HG03520 (cell line): ENCODE data around the gene AGRP.
"Not testable (repeated sequence)": the region's sequence is repeated elsewhere in the genome, so short reads cannot be mapped to it uniquely, and the experiment has no call there.

Experiments
- ATAC-seq: cut with Tn5 transposase; IDR thresholded peaks from one replicate; pipeline ENCODE4 v1.9.1; 2021; ENCODE audit warnings: mild to moderate bottlenecking, moderate library complexity; ENCODE audit not compliant: unreplicated experiment

AGRP gene

GRCh38 chr16:67483150-67483549 lies at the start of gene AGRP:
TSS of gene AGRP (minus strand) at chr16:67483547. CDS start at chr16:67483398, 149 bp downstream.
- no peak for ATAC-seq

- no peak for ATAC-seq
These were observed 47.9 kb upstream of the AGRP start for GRCh38 chr16:67531247-67531646.

- no peak for ATAC-seq
These were observed 46.9 kb upstream of the AGRP start for GRCh38 chr16:67530013-67530939.

GRCh38 chr16:67529582-67530012 lies 46.2 kb upstream of the AGRP start:
- ATAC-seq, result no peak

GRCh38 chr16:67528870-67529581 lies 45.7 kb upstream of the AGRP start:
- ATAC-seq, result no peak

GRCh38 chr16:67528222-67528869 lies 45.0 kb upstream of the AGRP start, which contains the start of gene RIPOR1:
TSS of gene RIPOR1 (plus strand) at chr16:67528829. CDS start at chr16:67538447, 9,618 bp downstream.
- no peak for ATAC-seq

- ATAC-seq, result no peak
These were observed 42.9 kb upstream of the AGRP start for GRCh38 chr16:67526149-67526791.

GRCh38 chr16:67525176-67525860 lies 42.0 kb upstream of the AGRP start:
- ATAC-seq, result no peak

GRCh38 chr16:67521095-67521804 lies 37.9 kb upstream of the AGRP start:
- peak; percentile 72 for ATAC-seq

GRCh38 chr16:67519242-67519641 lies 35.9 kb upstream of the AGRP start:
- ATAC-seq, result no peak

GRCh38 chr16:67518676-67519075 lies 35.3 kb upstream of the AGRP start:
- ATAC-seq, result no peak

GRCh38 chr16:67517661-67518423 lies 34.5 kb upstream of the AGRP start:
- ATAC-seq, result no peak

GRCh38 chr16:67517155-67517445 lies 33.8 kb upstream of the AGRP start:
- ATAC-seq, result no peak

- ATAC-seq, result no peak
These were observed 33.2 kb upstream of the AGRP start for GRCh38 chr16:67516296-67517154.

- ATAC-seq, result no peak
These were observed 31.1 kb upstream of the AGRP start for GRCh38 chr16:67514382-67514828.

- ATAC-seq, result not testable (repeated sequence)
These were observed 30.5 kb upstream of the AGRP start for GRCh38 chr16:67513892-67514291.

- ATAC-seq, result no peak
These were observed 25.7 kb upstream of the AGRP start for GRCh38 chr16:67509016-67509415.

GRCh38 chr16:67506468-67506867 lies 23.1 kb upstream of the AGRP start:
- ATAC-seq, result no peak
